ENCODE results near the gene HMGCLL1.

GRCh38 chr6:55397986-55398385 lies 181.0 kb downstream of the HMGCLL1 start:
- TF ChIP-seq, protein P1, sequence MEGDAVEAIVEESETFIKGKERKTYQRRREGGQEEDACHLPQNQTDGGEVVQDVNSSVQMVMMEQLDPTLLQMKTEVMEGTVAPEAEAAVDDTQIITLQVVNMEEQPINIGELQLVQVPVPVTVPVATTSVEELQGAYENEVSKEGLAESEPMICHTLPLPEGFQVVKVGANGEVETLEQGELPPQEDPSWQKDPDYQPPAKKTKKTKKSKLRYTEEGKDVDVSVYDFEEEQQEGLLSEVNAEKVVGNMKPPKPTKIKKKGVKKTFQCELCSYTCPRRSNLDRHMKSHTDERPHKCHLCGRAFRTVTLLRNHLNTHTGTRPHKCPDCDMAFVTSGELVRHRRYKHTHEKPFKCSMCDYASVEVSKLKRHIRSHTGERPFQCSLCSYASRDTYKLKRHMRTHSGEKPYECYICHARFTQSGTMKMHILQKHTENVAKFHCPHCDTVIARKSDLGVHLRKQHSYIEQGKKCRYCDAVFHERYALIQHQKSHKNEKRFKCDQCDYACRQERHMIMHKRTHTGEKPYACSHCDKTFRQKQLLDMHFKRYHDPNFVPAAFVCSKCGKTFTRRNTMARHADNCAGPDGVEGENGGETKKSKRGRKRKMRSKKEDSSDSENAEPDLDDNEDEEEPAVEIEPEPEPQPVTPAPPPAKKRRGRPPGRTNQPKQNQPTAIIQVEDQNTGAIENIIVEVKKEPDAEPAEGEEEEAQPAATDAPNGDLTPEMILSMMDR (IDR thresholded peaks at IDR 0.05): no peak
- TF ChIP-seq KAT7 (CRISPR knock-in tag; IDR thresholded peaks at IDR 0.05; ENCODE audit: borderline replicate concordance): no peak
- TF ChIP-seq CREM (CRISPR knock-in tag; IDR thresholded peaks at IDR 0.05): no peak
- TF ChIP-seq, protein P2, sequence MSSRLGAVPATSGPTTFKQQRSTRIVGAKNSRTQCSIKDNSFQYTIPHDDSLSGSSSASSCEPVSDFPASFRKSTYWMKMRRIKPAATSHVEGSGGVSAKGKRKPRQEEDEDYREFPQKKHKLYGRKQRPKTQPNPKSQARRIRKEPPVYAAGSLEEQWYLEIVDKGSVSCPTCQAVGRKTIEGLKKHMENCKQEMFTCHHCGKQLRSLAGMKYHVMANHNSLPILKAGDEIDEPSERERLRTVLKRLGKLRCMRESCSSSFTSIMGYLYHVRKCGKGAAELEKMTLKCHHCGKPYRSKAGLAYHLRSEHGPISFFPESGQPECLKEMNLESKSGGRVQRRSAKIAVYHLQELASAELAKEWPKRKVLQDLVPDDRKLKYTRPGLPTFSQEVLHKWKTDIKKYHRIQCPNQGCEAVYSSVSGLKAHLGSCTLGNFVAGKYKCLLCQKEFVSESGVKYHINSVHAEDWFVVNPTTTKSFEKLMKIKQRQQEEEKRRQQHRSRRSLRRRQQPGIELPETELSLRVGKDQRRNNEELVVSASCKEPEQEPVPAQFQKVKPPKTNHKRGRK (CRISPR knock-in tag; IDR thresholded peaks at IDR 0.05; ENCODE audit: borderline replicate concordance): no peak
- no peak for TF ChIP-seq ATF1 (CRISPR knock-in tag; IDR thresholded peaks at IDR 0.05)
- no peak for TF ChIP-seq TEAD4 (CRISPR knock-in tag; IDR thresholded peaks at IDR 0.05)

Measured in WTC11 (cell line).